H9 (cell line): ENCODE results near the gene ZNF132. TPM values are rescaled to one million over a fixed set of nuclear protein-coding genes. Genes with fewer than 3 reads are reported as not detected.

Source experiments
- DNase-seq: peaks from one replicate; pipeline ENCODE4 v3.0.0-alpha.2; 2017
- H2AFZ ChIP-seq: one replicate; pipeline ENCODE4 v1.6.1; 2013; ENCODE audit warnings: mild to moderate bottlenecking, low read length, control low read depth, moderate library complexity
- H2AK5ac ChIP-seq: 2 replicates; pipeline ENCODE4 v1.6.1; 2013; ENCODE audit warnings: low read length, control low read depth, mixed read lengths; ENCODE audit not compliant: insufficient read length
- H2BK120ac ChIP-seq: one replicate; pipeline ENCODE4 v1.6.1; 2013; ENCODE audit warnings: low read depth, mild to moderate bottlenecking, low read length, control low read depth, inconsistent platforms; ENCODE audit not compliant: poor library complexity, severe bottlenecking
- H2BK12ac ChIP-seq: 2 replicates; pipeline ENCODE4 v1.6.1; 2013; ENCODE audit warnings: low read length, control low read depth, mixed read lengths, low read depth; ENCODE audit not compliant: insufficient read length
- H2BK15ac ChIP-seq: 2 replicates; pipeline ENCODE4 v1.6.1; 2013; ENCODE audit warnings: low read depth, low read length, control low read depth
- H2BK20ac ChIP-seq: one replicate; pipeline ENCODE4 v1.6.1; 2013; ENCODE audit warnings: low read depth, mild to moderate bottlenecking, low read length, control low read depth, inconsistent platforms; ENCODE audit not compliant: poor library complexity, severe bottlenecking
- H2BK5ac ChIP-seq: 2 replicates; pipeline ENCODE4 v1.6.1; 2013; ENCODE audit warnings: low read length, control low read depth, mixed read lengths; ENCODE audit not compliant: insufficient read length
- H3K14ac ChIP-seq: 2 replicates; pipeline ENCODE4 v1.6.1; 2013; ENCODE audit warnings: low read length, control low read depth; ENCODE audit not compliant: insufficient read depth
- H3K18ac ChIP-seq: 2 replicates; pipeline ENCODE4 v1.6.1; 2013; ENCODE audit warnings: low read depth, mild to moderate bottlenecking, mixed read lengths, low read length, control low read depth; ENCODE audit not compliant: insufficient read length
- H3K23ac ChIP-seq: 2 replicates; pipeline ENCODE4 v1.6.1; 2013; ENCODE audit warnings: low read length, control low read depth, mixed read lengths, low read depth; ENCODE audit not compliant: insufficient read length
- H3K23me2 ChIP-seq: 2 replicates; pipeline ENCODE4 v1.6.1; 2013; ENCODE audit warnings: low read depth, mild to moderate bottlenecking, mixed read lengths, low read length, control low read depth; ENCODE audit not compliant: insufficient read length, poor library complexity, severe bottlenecking
- H3K27ac ChIP-seq: 2 replicates; pipeline ENCODE4 v1.5.1; 2013; ENCODE audit warnings: low read length, control low read depth, mixed read lengths, low read depth; ENCODE audit not compliant: insufficient read length
- H3K27me3 ChIP-seq: 2 replicates; pipeline ENCODE4 v1.6.1; 2013; ENCODE audit warnings: low read length, control low read depth, inconsistent platforms; ENCODE audit not compliant: insufficient read depth
- H3K4ac ChIP-seq: 2 replicates; pipeline ENCODE4 v1.6.1; 2013; ENCODE audit warnings: low read depth, mild to moderate bottlenecking, control low read depth, inconsistent platforms, low read length, moderate library complexity
- H3K4me1 ChIP-seq: 2 replicates; pipeline ENCODE4 v1.6.1; 2013; ENCODE audit warnings: low read length, control low read depth, inconsistent platforms; ENCODE audit not compliant: insufficient read depth
- H3K4me2 ChIP-seq: 2 replicates; pipeline ENCODE4 v1.6.1; 2013; ENCODE audit warnings: low read length, control low read depth, mixed read lengths; ENCODE audit not compliant: insufficient read length, insufficient read depth
- H3K56ac ChIP-seq: 2 replicates; pipeline ENCODE4 v1.6.1; 2013; ENCODE audit warnings: low read depth, mild to moderate bottlenecking, mixed read lengths, low read length, control low read depth; ENCODE audit not compliant: insufficient read length
- H3K79me1 ChIP-seq: 2 replicates; pipeline ENCODE4 v1.6.1; 2013; ENCODE audit warnings: low read depth, mild to moderate bottlenecking, moderate library complexity, low read length, control low read depth, inconsistent platforms; ENCODE audit not compliant: insufficient read depth, poor library complexity, severe bottlenecking
- H3K79me2 ChIP-seq: 2 replicates; pipeline ENCODE4 v1.6.1; 2013; ENCODE audit warnings: low read length, control low read depth, inconsistent platforms; ENCODE audit not compliant: insufficient read depth
- H3K9ac ChIP-seq: 2 replicates; pipeline ENCODE4 v1.6.1; 2013; ENCODE audit warnings: low read length, control low read depth, mixed read lengths; ENCODE audit not compliant: insufficient read length; ENCODE audit errors: extremely low read depth
- H3K9me3 ChIP-seq: one replicate; pipeline ENCODE4 v1.6.1; 2013; ENCODE audit warnings: low read depth, low read length, inconsistent platforms; ENCODE audit not compliant: control insufficient read depth
- H3T11ph ChIP-seq: one replicate; pipeline ENCODE4 v1.6.1; 2013; ENCODE audit warnings: mild to moderate bottlenecking, low read length, control low read depth, inconsistent platforms
- H4K20me1 ChIP-seq: one replicate; pipeline ENCODE4 v1.6.1; 2013; ENCODE audit not compliant: control insufficient read depth, insufficient read length, insufficient read depth
- H4K5ac ChIP-seq: 2 replicates; pipeline ENCODE4 v1.6.1; 2013; ENCODE audit warnings: low read depth, mild to moderate bottlenecking, mixed read lengths, low read length, control low read depth; ENCODE audit not compliant: insufficient read length
- H4K8ac ChIP-seq: replicated peaks from 2 replicates; pipeline ENCODE4 v1.6.1; 2013; ENCODE audit warnings: low read length, control low read depth, mixed read lengths, low read depth; ENCODE audit not compliant: insufficient read length
- H4K91ac ChIP-seq: 2 replicates; pipeline ENCODE4 v1.6.1; 2013; ENCODE audit warnings: low read depth, mild to moderate bottlenecking, moderate library complexity, mixed read lengths, low read length, control low read depth; ENCODE audit not compliant: insufficient read length
- H3K27ac Mint-ChIP-seq, 3 experiments: 2 replicates in 2 of 3; 3 replicates in 1 of 3; pipeline ENCODE4 v1.8.0; 2020 to 2021; ENCODE audit warnings: mixed read lengths in 3 of 3, mild to moderate bottlenecking in 1 of 3, moderate library complexity in 1 of 3
- H3K27me3 Mint-ChIP-seq: 2 replicates; pipeline ENCODE4 v1.8.0; 2021; ENCODE audit warnings: low read depth, mild to moderate bottlenecking, moderate library complexity, mixed read lengths
- H3K36me3 Mint-ChIP-seq, 3 experiments: 2 replicates in 2 of 3; 3 replicates in 1 of 3; pipeline ENCODE4 v1.8.0; 2020 to 2021; ENCODE audit warnings: low read depth in 3 of 3, mixed read lengths in 3 of 3; ENCODE audit not compliant: insufficient read depth in 1 of 3
- H3K4me1 Mint-ChIP-seq, 2 experiments: 2 replicates each; pipeline ENCODE4 v1.8.0; 2020; ENCODE audit warnings: mixed read lengths in 2 of 2
- H3K4me3 Mint-ChIP-seq, 2 experiments: 2 replicates in 1 of 2; 3 replicates in 1 of 2; pipeline ENCODE4 v1.8.0; 2020 to 2021; ENCODE audit warnings: mild to moderate bottlenecking in 2 of 2, mixed read lengths in 2 of 2, moderate library complexity in 1 of 2
- H3K9me3 Mint-ChIP-seq, 2 experiments: 2 replicates in 1 of 2; 3 replicates in 1 of 2; pipeline ENCODE4 v1.8.0; 2020; ENCODE audit warnings: mild to moderate bottlenecking in 2 of 2, mixed read lengths in 2 of 2, moderate library complexity in 1 of 2
- CTCF ChIP-seq: fragments of 200-600 bp; sonication (generic); conservative IDR thresholded peaks from 3 replicates; pipeline ENCODE4 v1.8.0; 2021; ENCODE audit warnings: antibody characterized with exemption, mild to moderate bottlenecking
- WGBS: extraction: QIAGEN DNeasy Blood & Tissue Kit; methylation state at CpG from one replicate; pipeline ENCODE4 v1.1.7; 2013; ENCODE audit warnings: missing lambda C conversion rate, low lambda C conversion rate, mixed read lengths; ENCODE audit not compliant: insufficient read length; ENCODE audit errors: extremely low coverage; 5-methylcytosine and 5-hydroxymethylcytosine counted together
- total RNA-seq: library from RNA; stranded (reverse); gene quantifications from 2 replicates; pipeline ENCODE4 v1.2.1, GENCODE V29; 2021

ZNF132 gene
- total RNA-seq, 1 experiment from 2014 or later = 0.24 TPM

DNA sequence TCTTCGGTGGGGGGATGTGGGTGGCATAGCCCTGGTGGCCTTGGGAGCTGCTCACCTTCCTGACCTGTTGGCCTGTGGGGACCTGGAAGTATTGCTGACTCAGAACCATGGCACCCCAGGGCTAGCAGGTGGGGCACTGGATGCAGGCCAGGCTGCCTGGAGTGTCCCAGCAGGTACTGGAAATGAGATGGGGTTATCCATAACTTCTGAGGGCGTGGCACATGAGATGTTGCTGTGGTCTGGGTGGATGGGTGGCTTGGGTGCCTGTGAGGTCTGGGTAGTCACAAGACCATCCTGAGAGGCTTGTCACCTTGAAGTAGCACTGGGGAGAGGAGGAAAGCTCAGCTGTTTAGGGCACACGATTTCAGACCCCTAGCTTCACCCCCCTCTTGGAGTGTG lies 45.1 kb downstream of the ZNF132 start:
- Histone ChIP-seq H3K23me2 (peaks cover 7% of the 10 kb centered on the region), H3K18ac (no peak overlapping the region), H3K4me1 (no peaks in the 10 kb centered on the region), H3K9me3 (no peaks in the 10 kb centered on the region), H2AK5ac (no peak overlapping the region), H3K79me1 (peaks cover 3% of the 10 kb centered on the region), H2BK5ac (no peak overlapping the region), H3K9ac (no peak overlapping the region), H2BK12ac (no peak overlapping the region), H3T11ph (no peak overlapping the region), H2AFZ (no peak overlapping the region), H4K5ac (no peak overlapping the region), H3K56ac (no peak overlapping the region), H3K79me2 (no peaks in the 10 kb centered on the region), H3K4me2 (no peak overlapping the region), H2BK20ac (no peak overlapping the region), H2BK120ac (no peak overlapping the region), H3K27ac (no peak overlapping the region), H3K4ac (no peak overlapping the region), H3K23ac (no peak overlapping the region), H2BK15ac (no peak overlapping the region), H4K8ac (no peak overlapping the region), H4K20me1 (peaks cover 5% of the 10 kb centered on the region), H3K27me3 (no peaks in the 10 kb centered on the region; the same call in 1 of the 2 replicates), H3K14ac (no peak overlapping the region), H4K91ac (no peak overlapping the region)
- Mint-ChIP-seq H3K27ac (peak overlapping the region in 1 of 3 experiments; percentile 90; a peak in 3 of 7 replicates), H3K27me3 (peaks cover 9% of the 10 kb centered on the region), H3K4me1 (peaks cover 10 to 11% of the 10 kb centered on the region in 2 experiments), H3K9me3 (no peaks in the 10 kb centered on the region), H3K4me3 (peak overlapping the region in 1 of 2 experiments; percentile 36; a peak in 3 of 5 replicates), H3K36me3 (peaks cover 39 to 50% (median 45%) of the 10 kb centered on the region in 3 experiments; a peak in 6 of 7 replicates)
- no CpG with 5 or more reads among the region's 3 CpGs for WGBS
- no peak for TF ChIP-seq CTCF
- DNase-seq = no peak
